PC-9 (cell line): ENCODE data around the gene YWHAQ. TPM values are rescaled to one million over a fixed set of nuclear protein-coding genes. Genes with fewer than 3 reads are reported as not detected.
"Not testable (repeated sequence)": the region's sequence is repeated elsewhere in the genome, so short reads cannot be mapped to it uniquely, and the experiment has no call there.

Experiments used
- BruUV-seq: library from RNA; stranded (reverse); fragments of 400-500 nt; replicated peaks from 2 replicates; lab custom pipeline; 2021; lab: Mats Ljungman, UMichigan
- CTCF ChIA-PET: fragments of 300-600 bp; sonication (Branson Sonifier 250); formaldehyde crosslinking; loops from one replicate; lab custom pipeline; 2022; ENCODE audit warnings: antibody characterized with exemption; lab: Charles Lee
- POLR2A ChIA-PET: fragments of 300-600 bp; sonication (Branson Sonifier 250); formaldehyde crosslinking; loops from one replicate; lab custom pipeline; 2022; ENCODE audit warnings: antibody characterized with exemption; ENCODE audit not compliant: unreplicated experiment; lab: Charles Lee
- DNase-seq, 2 experiments: peaks; one replicate each; pipeline versions ENCODE4 v3.0.0 to v3.0.0-alpha.2; 2015 to 2022; ENCODE audit warnings: mixed read lengths in 1 of 2
- H2AFZ ChIP-seq: fragments of 200-600 bp; sonication (generic); 2 replicates; pipeline ENCODE4 v1.8.1; 2017; ENCODE audit warnings: antibody characterized with exemption
- H3F3A ChIP-seq: fragments of 200-600 bp; sonication (generic); 2 replicates; pipeline ENCODE4 v1.8.1; 2017; ENCODE audit warnings: antibody characterized with exemption, mild to moderate bottlenecking, low read depth; ENCODE audit not compliant: insufficient read depth
- H3K27ac ChIP-seq: fragments of 200-600 bp; sonication (generic); 2 replicates; pipeline ENCODE4 v1.6.1; 2016; ENCODE audit warnings: mixed run types
- H3K27me3 ChIP-seq: fragments of 200-600 bp; sonication (generic); 2 replicates; pipeline ENCODE4 v1.6.1; 2016; ENCODE audit warnings: low read depth, mixed run types; ENCODE audit not compliant: insufficient read depth
- H3K36me3 ChIP-seq: fragments of 200-600 bp; sonication (generic); 2 replicates; pipeline ENCODE4 v1.6.1; 2016; ENCODE audit warnings: low read depth, mixed run types
- H3K4me1 ChIP-seq: fragments of 200-600 bp; sonication (generic); replicated peaks from 2 replicates; pipeline ENCODE4 v1.6.1; 2016; ENCODE audit warnings: mixed run types; ENCODE audit not compliant: insufficient read depth
- H3K4me2 ChIP-seq: fragments of 200-600 bp; sonication (generic); 2 replicates; pipeline ENCODE4 v1.6.1; 2017; ENCODE audit warnings: mixed run types
- H3K4me3 ChIP-seq: fragments of 200-600 bp; sonication (generic); 2 replicates; pipeline ENCODE4 v1.6.1; 2016; ENCODE audit warnings: mixed run types
- H3K79me2 ChIP-seq: fragments of 200-600 bp; sonication (generic); 2 replicates; pipeline ENCODE4 v1.6.1; 2017; ENCODE audit warnings: low read depth, mixed run types
- H3K9me2 ChIP-seq: fragments of 200-600 bp; sonication (generic); 2 replicates; pipeline ENCODE4 v1.8.1; 2017; ENCODE audit warnings: mild to moderate bottlenecking; ENCODE audit not compliant: insufficient read depth
- H3K9me3 ChIP-seq: fragments of 200-600 bp; sonication (generic); 2 replicates; pipeline ENCODE4 v1.8.1; 2016; ENCODE audit warnings: low read depth; ENCODE audit not compliant: insufficient read depth
- H4K20me1 ChIP-seq: fragments of 200-600 bp; sonication (generic); 2 replicates; pipeline ENCODE4 v1.8.1; 2017; ENCODE audit not compliant: insufficient read depth
- CTCF ChIP-seq: fragments of 200-600 bp; sonication (generic); conservative IDR thresholded peaks from 2 replicates; pipeline ENCODE4 v1.6.1; 2017; ENCODE audit warnings: mixed run types, antibody characterized with exemption, mild to moderate bottlenecking, moderate library complexity
- EZH2 ChIP-seq: fragments of 200-600 bp; sonication (generic); IDR thresholded peaks from 2 replicates; pipeline ENCODE4 v1.8.0; 2017; ENCODE audit warnings: antibody characterized with exemption, low read depth
- intact Hi-C: fragments of 100-400 bp; cut with micrococcal nuclease; formaldehyde crosslinking; loops from one replicate; pipeline ENCODE4 v1.10.0; 2022; ENCODE audit not compliant: unreplicated experiment
- total RNA-seq: library from RNA; stranded (reverse); gene quantifications from 2 replicates; pipeline ENCODE4 v1.2.3, GENCODE V29; 2021

The YWHAQ gene
- total RNA-seq, 1 experiment from 2014 or later = 353 TPM

- Histone ChIP-seq H3K4me1 (peaks cover 61% of the 10 kb centered on the region), H3K27me3 (no peaks in the 10 kb centered on the region), H3K79me2 (peaks cover 99% of the 10 kb centered on the region), H3K9me3 (no peaks in the 10 kb centered on the region), H3K27ac (peak overlapping the region; percentile 21; the same call in 1 of the 2 replicates), H4K20me1 (peaks cover 95% of the 10 kb centered on the region), H3F3A (peaks cover 73% of the 10 kb centered on the region), H2AFZ (no peak overlapping the region), H3K36me3 (peaks cover 8% of the 10 kb centered on the region; the same call in 1 of the 2 replicates), H3K4me3 (no peak overlapping the region), H3K9me2 (no peaks in the 10 kb centered on the region; the same call in 1 of the 2 replicates), H3K4me2 (no peak overlapping the region)
- POLR2A ChIA-PET = no interaction called here
- CTCF ChIA-PET = no interaction called here
- intact Hi-C loops = no loop called here
- TF ChIP-seq EZH2 (no peak), CTCF (no peak)
- BruUV-seq = no TSS peak
- DNase-seq = no peak
Measured at GRCh38 chr2:9610781-9611548, 19.8 kb downstream of the YWHAQ start.

GRCh38 chr2:9608491-9608890 is 22.3 kb downstream of the YWHAQ start:
- BruUV-seq, H3K9me3 ChIP-seq, intact Hi-C loops, H3K27me3 ChIP-seq, H3K9me2 ChIP-seq, CTCF ChIA-PET, DNase-seq, H2AFZ ChIP-seq, H3K36me3 ChIP-seq: not testable (repeated sequence)
- Histone ChIP-seq H3K27ac (peak overlapping the region; percentile 90), H4K20me1 (peaks cover 93% of the 10 kb centered on the region), H3K4me3 (peak overlapping the region; percentile 48; the same call in 1 of the 2 replicates), H3K79me2 (peaks cover 99% of the 10 kb centered on the region), H3F3A (peaks cover 61% of the 10 kb centered on the region), H3K4me1 (peaks cover 39% of the 10 kb centered on the region), H3K4me2 (peak overlapping the region; percentile 79)
- POLR2A ChIA-PET = interaction anchor here (0.6 to 0.7 kb wide), 3 partner anchors 23 to 67 kb away, joined by 3 to 4 read pairs (median 3); partner anchors contain the start of gene YWHAQ

GRCh38 chr2:9602412-9602811 is 28.4 kb downstream of the YWHAQ start:
- CTCF ChIA-PET = interaction anchor here (0.6 kb wide), 1 partner anchor 185 kb away, joined by 10 read pairs; no protein-coding TSS in a partner anchor
- Histone ChIP-seq H3K9me3 (peaks cover 14% of the 10 kb centered on the region), H3K79me2 (peaks cover 98% of the 10 kb centered on the region), H3K4me1 (peaks cover 6% of the 10 kb centered on the region), H3K9me2 (no peaks in the 10 kb centered on the region), H2AFZ (no peak overlapping the region), H3K36me3 (peaks cover 43% of the 10 kb centered on the region), H3K4me3 (no peak overlapping the region), H4K20me1 (peaks cover 70% of the 10 kb centered on the region), H3K27me3 (no peaks in the 10 kb centered on the region), H3K27ac (no peak overlapping the region), H3K4me2 (no peak overlapping the region), H3F3A (peaks cover 58% of the 10 kb centered on the region)
- intact Hi-C loops = no loop called here
- BruUV-seq = no TSS peak
- POLR2A ChIA-PET = no interaction called here
- DNase-seq = no peak
- TF ChIP-seq EZH2 (no peak), CTCF (no peak)
